ENCODE measurements around the gene IDI1. TPM values are rescaled to one million over a fixed set of nuclear protein-coding genes. Genes with fewer than 3 reads are reported as not detected.

IDI1 gene
- total and polyA plus RNA-seq, 4 donors: 78.8 to 264 (median 109) TPM

DNA sequence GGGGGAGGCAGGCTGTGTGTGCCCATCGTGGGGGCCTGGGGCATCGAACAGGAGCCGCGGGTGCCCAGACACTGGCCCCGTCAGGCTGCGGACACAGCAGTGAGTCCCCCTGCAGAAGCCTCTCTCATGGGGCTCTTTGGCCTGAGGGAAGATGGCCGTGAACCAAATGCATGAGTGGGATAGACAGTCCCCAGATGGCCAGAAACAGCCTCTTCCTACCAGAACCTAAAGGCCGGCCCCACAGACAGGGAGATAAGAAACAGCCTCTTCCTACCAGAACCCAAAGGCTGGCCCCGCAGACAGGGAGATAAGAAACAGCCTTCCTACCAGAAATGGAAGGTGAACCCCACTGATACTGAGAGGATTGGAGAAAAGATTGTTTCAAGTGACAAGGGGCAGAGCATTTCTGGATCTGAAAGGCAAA is 39.8 kb downstream of the IDI1 start:
- 90% methylated on average over 9 of the region's 9 CpGs for WGBS
- Histone ChIP-seq H3K27ac (ENCODE audit: low read depth in 1 of 2, low read length in 2 of 2) (no peak overlapping the region), H3K9ac (ENCODE audit: low read depth in 1 of 2, low read length in 2 of 2) (no peak overlapping the region), H3K36me3 (ENCODE audit: control insufficient read depth in 4 of 4, insufficient read depth in 3 of 4, low read depth in 1 of 4, low read length in 3 of 4) (peaks cover 24 to 87% (median 61%) of the 10 kb centered on the region in 4 donors), H3K9me3 (ENCODE audit: control insufficient read depth in 4 of 4, low read length in 3 of 4) (no peaks in the 10 kb centered on the region), H3K27me3 (ENCODE audit: control insufficient read depth in 4 of 4, insufficient read depth in 4 of 4, low read length in 3 of 4) (no peaks in the 10 kb centered on the region), H3K4me1 (ENCODE audit: control insufficient read depth in 4 of 4, insufficient read depth in 4 of 4, low read length in 3 of 4) (no peaks in the 10 kb centered on the region), H3K4me3 (ENCODE audit: low read depth in 1 of 3, low read length in 3 of 3) (no peak overlapping the region)
- peak; percentile 39 for DNase-seq (ENCODE audit: low spot score)
- no peak for TF ChIP-seq MAX (IDR thresholded peaks at IDR 0.05)
- TF ChIP-seq FOXA2 (IDR thresholded peaks at IDR 0.05): no peak
- TF ChIP-seq JUND (IDR thresholded peaks at IDR 0.05): no peak
- no peak for TF ChIP-seq FOXA1 (IDR thresholded peaks at IDR 0.05)
- TF ChIP-seq HNF4A (conservative IDR thresholded peaks at IDR 0.05): no peak
- TF ChIP-seq TAF1 (conservative IDR thresholded peaks at IDR 0.05): no peak
- TF ChIP-seq RXRA (IDR thresholded peaks at IDR 0.05): no peak
- TF ChIP-seq HNF4G (IDR thresholded peaks at IDR 0.05): no peak
- no peak for TF ChIP-seq GABPA (IDR thresholded peaks at IDR 0.05 in 1 of 2, conservative IDR thresholded peaks at IDR 0.05 in 1 of 2)
- TF ChIP-seq, protein P1, sequence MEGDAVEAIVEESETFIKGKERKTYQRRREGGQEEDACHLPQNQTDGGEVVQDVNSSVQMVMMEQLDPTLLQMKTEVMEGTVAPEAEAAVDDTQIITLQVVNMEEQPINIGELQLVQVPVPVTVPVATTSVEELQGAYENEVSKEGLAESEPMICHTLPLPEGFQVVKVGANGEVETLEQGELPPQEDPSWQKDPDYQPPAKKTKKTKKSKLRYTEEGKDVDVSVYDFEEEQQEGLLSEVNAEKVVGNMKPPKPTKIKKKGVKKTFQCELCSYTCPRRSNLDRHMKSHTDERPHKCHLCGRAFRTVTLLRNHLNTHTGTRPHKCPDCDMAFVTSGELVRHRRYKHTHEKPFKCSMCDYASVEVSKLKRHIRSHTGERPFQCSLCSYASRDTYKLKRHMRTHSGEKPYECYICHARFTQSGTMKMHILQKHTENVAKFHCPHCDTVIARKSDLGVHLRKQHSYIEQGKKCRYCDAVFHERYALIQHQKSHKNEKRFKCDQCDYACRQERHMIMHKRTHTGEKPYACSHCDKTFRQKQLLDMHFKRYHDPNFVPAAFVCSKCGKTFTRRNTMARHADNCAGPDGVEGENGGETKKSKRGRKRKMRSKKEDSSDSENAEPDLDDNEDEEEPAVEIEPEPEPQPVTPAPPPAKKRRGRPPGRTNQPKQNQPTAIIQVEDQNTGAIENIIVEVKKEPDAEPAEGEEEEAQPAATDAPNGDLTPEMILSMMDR (IDR thresholded peaks at IDR 0.05; ENCODE audit: low read depth, low read length, missing input control): no peak
- TF ChIP-seq YY1 (IDR thresholded peaks at IDR 0.05): no peak
- TF ChIP-seq EGR1 (IDR thresholded peaks at IDR 0.05; ENCODE audit: low read depth in 2 of 2): no peak
- TF ChIP-seq ZBTB33 (IDR thresholded peaks at IDR 0.05): no peak
- no peak for TF ChIP-seq REST (IDR thresholded peaks at IDR 0.05)
- no peak for TF ChIP-seq SP1 (IDR thresholded peaks at IDR 0.05)
- TF ChIP-seq NR2F2 (IDR thresholded peaks at IDR 0.05): no peak
- no peak for TF ChIP-seq RAD21 (IDR thresholded peaks at IDR 0.05)
- TF ChIP-seq, protein P2, sequence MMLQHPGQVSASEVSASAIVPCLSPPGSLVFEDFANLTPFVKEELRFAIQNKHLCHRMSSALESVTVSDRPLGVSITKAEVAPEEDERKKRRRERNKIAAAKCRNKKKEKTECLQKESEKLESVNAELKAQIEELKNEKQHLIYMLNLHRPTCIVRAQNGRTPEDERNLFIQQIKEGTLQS (IDR thresholded peaks at IDR 0.05): no peak
